Ishikawa (cell line): ENCODE measurements around the gene CMTM7.

ENCODE experiments used
- EP300 ChIP-seq: IDR thresholded peaks from 2 replicates; pipeline ENCODE4 v1.6.1; 2012; ENCODE audit warnings: borderline replicate concordance
- RAD21 ChIP-seq: IDR thresholded peaks from 2 replicates; pipeline ENCODE4 v1.6.1; 2012; ENCODE audit warnings: low read depth
- TCF12 ChIP-seq: IDR thresholded peaks from 2 replicates; pipeline ENCODE4 v1.6.1; 2012; ENCODE audit warnings: low read depth
- TEAD4 ChIP-seq: IDR thresholded peaks from 2 replicates; pipeline ENCODE4 v1.6.1; 2012
- YY1 ChIP-seq: IDR thresholded peaks from 2 replicates; pipeline ENCODE4 v1.6.1; 2012; ENCODE audit warnings: low read depth

DNA sequence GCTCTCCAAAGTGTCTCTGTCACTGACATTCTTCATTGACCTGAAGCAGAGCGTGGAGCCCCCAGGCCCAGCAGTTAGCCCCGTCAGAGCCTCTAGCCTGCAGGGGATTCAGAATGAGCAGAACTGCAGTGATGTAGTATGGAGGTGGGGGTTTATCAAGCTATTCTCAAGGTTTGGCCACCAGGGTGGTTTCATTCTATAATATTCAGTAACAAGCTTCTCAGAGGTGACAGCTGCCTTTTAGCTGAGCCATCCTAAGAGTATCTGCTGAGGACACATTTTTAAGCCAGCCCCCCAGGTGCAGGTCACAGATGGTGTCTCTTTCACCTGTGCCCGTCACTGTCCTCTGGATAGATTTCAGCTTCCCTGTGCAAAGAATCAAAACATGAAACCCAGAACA is 31.9 kb downstream of the CMTM7 start:
- TF ChIP-seq TEAD4: no peak
- no peak for TF ChIP-seq YY1
- no peak for TF ChIP-seq EP300
- no peak for TF ChIP-seq RAD21
- no peak for TF ChIP-seq TCF12
